CD4-positive, alpha-beta T cell treated with Interferon alpha-2 for 1 hour (primary cell): ENCODE measurements around the gene MAD1L1.

Experiments used
- DNase-seq, 2 donors: peaks; one replicate each; pipeline ENCODE4 v3.0.0-alpha.2; 2020 to 2022

Gene MAD1L1

GRCh38 chr7:2199528-2199927, 33.2 kb downstream of the MAD1L1 start:
- no peak for DNase-seq

DNA sequence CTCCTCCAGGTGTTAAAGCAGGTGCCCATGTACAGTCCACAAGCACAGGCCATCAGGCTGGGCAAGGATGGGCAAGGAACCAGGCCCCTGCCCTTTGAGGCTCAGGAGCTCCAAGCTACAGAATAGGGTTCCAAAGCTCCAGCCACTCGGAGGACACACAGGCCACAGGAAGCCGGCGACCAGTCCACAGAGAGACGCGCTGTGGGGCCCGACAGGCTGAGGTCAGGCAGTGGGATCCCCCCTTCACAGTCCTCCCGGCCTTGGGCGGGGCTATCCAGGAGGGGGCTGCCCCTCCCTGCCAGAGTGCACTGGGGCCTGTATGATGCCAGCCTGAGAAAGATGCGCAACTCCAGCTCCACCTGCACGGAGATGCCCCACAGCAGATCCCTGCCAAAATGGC, 34.0 kb downstream of the MAD1L1 start:
- DNase-seq: no peak

DNA sequence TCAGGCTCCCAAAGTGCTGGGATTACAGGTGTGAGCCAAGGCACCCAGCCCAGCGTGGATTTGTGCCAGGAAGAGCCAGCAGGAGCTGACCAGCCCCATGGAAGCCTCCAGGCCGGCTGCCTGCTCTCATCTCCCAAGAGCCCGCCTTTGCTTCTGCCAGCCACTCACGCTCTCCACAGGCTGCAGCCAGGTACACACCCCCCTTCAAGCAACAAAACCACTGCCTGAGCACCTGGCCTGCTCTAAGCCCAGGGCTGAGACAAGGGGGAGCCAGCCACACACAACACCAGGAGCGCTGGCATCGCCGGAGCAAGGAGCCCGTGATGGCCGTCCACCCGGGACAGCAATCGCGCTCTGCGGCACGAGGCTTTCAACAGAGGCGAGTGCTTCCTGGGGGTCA, 34.5 kb downstream of the MAD1L1 start:
- DNase-seq: no peak

DNA sequence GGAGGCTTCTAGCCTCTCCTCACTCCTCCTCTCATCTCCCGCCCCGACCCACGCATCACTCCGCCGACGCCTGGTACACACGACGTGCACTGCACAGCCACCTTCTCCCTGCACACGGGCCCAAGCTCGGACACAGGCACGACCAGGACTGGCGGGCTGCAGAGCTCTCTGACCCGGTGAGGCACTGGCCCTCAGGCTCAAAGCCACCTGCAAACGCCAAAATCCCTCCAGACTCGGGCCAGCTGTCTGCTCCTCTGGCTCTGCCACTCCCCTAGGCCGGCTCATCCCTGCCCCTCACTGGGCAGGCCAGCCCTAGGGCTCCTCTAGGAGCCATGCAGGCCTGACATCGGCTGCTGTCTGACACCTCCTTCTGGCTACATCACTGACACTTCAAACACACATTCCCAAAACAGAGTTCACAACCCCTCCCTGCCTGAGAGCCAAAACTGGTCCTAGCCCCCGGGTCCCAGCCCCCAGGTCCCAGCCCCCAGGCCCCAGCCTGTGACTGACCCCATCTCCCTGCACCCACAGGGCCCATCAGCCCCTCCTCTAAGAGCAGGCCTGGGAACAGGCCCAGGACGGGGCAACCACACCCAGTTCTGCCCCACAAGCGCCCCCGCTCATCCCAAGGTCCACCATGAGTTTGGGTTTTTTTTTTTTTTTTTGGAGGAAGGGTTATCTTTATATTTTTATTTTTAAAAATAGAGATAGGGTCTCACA, 35.1 kb downstream of the MAD1L1 start:
- DNase-seq: no peak

GRCh38 chr7:2196381-2197378, 36.1 kb downstream of the MAD1L1 start:
- DNase-seq: no peak

GRCh38 chr7:2195400-2196246, 37.1 kb downstream of the MAD1L1 start:
- no peak for DNase-seq

DNA sequence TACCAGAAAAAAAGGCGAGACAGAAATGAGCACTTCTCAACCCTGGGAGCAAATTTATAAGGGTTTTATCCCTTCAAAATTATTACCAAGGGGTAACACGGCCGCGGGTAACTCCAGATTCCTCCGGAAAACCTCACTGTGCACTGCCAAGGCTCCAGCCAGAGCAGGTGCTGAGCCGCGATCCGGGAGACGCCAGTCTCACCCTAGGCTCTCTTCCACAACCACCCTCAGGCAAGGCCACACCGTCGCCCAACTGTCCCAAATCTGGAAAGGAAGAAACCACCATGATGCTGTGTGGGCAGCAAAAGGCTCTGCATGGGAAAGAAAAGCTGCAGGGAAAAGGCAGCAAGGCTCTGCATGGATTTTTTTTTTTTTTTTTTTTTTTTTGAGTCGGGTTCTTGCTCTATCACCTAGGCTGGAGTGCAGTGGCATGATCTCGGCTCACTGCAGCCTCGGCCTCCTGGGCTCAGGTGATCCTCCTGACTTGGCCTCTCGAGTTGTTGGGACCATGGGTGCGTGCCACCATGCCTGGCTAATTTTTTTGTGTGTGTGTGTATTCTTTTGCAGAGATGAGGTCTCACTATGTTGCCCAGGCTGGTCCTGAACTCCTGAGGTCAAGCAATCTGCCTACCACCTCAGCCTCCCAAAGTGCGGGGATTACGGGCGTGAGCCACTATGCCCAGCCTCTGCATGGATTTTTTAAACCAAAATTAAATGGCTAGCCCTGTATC, 39.0 kb downstream of the MAD1L1 start:
- no peak for DNase-seq

DNA sequence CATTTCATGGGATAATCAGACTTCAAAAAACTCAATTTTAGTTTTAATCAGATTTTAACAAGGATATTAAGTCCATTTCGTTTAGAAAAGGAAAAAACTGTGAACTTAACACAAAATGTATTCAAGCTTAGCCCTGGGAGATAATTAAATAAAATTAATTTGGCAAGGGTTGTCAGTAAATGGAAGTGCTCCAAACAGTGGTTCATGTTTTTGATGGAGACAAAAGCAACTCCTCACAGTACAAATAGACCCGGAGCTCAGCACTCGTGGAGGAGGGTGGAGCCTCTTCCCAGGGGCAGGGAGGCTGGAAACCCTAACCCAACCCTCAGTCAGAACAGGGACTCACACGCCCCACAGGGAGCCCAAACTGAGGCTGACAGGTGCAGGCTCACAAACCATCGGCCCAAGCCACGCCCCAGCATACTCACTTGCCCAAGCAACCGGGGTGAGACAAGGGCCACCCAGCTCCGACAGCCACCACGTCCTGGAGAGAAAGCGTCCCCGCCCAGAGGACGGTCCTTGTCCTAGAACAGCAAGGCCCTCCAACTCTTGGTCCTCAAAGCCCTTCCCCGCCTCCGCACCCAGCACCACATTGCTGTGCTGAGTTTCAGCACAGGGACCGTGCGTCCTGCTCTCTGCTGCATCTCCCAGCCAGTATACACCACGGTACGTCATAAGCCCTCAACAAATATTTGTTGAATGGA, 39.8 kb downstream of the MAD1L1 start:
- no peak for DNase-seq

DNA sequence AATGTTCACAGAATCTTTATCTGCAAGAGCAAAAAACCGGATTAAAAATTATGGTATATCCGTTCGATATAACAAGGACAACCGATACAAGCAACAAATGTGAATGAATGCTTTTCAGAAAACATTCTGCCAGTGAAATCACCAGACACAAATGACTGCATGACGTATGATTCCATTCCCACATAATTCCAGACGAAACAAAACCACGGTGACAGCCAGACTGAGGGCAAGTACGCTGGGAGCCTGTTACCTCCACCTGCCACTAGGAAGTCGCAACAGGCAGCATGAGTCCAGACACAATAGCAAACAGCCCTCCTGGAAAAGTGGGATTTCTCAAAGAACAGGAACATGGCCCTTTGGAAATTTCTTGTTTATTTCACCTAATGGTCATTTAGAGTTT, 41.7 kb downstream of the MAD1L1 start:
- DNase-seq: no peak

GRCh38 chr7:2190531-2190930, 42.2 kb downstream of the MAD1L1 start:
- no peak for DNase-seq

GRCh38 chr7:2186166-2186565, 46.6 kb downstream of the MAD1L1 start:
- DNase-seq: no peak

GRCh38 chr7:2185715-2186114, 47.0 kb downstream of the MAD1L1 start:
- no peak for DNase-seq

DNA sequence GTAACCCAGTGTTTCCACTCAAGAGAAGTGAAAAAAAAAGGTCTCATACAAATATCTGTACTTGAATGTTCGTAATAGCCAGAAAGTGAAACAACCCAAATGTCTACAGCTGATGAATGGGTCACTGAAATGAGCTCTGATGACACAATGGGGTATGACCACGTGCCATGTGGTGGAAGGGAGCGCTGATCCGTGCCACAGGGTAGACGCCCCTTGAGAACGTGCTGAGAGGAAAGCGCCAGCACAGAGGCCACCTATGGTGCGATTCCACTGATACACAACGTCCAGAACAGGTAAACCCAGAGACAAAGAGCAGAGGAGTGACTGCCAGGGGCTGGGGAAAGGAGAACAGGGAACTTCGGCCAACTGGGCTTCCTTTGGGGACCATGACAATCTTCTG, 50.3 kb downstream of the MAD1L1 start:
- DNase-seq: no peak

DNA sequence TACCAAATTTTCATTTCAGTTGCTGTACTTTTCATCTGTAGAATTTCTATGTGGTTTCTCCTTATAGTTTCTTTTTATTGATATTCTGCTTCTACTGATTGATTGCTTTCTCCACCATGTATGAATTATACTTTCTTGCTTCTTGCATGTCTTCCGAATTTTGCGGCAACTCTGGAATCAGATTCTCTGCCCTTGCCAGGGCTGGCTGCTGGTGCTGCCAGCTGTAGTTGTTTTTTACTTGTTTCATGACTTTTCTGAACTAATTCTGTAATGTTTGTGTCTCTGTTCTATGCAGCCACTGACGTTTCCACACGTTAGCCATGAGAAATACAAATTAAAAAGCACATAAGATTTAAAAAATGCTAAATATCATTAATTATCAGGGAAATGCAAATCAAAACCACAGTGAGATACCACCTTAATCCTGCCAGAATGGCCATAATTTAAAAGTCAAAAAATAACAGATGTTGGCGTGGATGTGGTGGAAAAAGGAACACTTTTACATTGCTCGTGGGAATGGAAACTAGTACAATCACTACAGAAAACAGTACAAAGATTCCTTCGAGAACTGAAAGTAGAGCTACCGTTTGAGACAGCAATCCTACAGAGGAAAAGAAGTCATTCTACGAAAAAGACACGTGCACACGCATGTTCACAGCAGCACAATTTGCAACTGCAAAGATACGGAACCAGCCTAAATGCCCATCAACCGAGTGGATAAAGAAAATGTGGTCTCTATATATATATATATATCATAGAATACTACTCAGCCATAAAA, 51.5 kb downstream of the MAD1L1 start:
- no peak for DNase-seq

GRCh38 chr7:2180081-2180480, 52.7 kb downstream of the MAD1L1 start:
- no peak for DNase-seq

GRCh38 chr7:2175514-2175913, 57.2 kb downstream of the MAD1L1 start:
- DNase-seq: no peak

DNA sequence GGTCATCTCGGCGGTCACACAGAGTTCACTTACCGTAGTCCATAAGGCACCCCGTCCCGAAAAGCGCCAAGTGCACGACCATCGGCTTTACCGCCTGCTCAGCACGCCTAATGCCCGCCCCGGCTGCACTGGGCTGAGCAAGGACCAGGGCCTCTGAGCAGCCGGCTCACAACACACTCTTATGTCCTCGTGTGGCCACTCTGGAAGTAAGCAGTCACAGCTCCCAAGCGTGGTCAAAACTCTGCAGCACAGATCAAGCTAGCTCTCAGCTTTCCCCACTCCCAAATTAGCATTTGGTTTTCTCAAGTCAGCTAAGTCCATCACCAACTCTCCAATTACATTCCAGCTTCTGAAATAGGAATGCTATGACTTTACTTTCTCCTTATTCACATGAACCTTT, 57.7 kb downstream of the MAD1L1 start:
- DNase-seq: no peak

DNA sequence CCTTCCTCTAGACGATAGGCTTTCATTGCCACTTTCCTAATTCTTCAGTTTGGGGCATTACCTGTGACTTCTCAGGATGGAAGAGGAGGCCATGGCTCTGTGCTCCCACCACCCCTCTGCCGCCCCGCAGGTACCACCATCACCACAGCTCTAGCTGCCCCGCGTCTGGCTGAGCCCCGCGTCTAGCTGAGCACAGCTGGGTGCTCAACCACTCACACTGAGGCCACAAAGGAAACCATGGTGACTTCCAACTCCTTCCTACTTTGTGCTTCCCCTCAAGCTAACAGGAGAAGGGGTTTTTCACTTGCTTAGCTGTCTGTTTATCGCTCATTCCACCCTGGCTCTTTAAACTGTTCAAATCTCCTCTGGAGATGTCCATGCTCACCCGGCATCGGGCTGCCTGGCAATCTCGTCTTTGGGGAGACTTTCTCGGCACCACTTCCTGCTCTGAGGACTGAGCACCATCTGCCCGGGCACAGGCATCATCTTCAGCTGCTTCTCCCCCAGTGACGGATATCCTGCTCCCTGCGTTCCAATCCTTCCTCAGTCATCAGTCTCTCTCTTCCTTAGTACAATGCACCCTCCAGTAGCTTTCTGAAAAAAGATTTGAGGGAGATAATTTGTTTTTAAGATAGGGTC, 59.4 kb downstream of the MAD1L1 start:
- no peak for DNase-seq

DNA sequence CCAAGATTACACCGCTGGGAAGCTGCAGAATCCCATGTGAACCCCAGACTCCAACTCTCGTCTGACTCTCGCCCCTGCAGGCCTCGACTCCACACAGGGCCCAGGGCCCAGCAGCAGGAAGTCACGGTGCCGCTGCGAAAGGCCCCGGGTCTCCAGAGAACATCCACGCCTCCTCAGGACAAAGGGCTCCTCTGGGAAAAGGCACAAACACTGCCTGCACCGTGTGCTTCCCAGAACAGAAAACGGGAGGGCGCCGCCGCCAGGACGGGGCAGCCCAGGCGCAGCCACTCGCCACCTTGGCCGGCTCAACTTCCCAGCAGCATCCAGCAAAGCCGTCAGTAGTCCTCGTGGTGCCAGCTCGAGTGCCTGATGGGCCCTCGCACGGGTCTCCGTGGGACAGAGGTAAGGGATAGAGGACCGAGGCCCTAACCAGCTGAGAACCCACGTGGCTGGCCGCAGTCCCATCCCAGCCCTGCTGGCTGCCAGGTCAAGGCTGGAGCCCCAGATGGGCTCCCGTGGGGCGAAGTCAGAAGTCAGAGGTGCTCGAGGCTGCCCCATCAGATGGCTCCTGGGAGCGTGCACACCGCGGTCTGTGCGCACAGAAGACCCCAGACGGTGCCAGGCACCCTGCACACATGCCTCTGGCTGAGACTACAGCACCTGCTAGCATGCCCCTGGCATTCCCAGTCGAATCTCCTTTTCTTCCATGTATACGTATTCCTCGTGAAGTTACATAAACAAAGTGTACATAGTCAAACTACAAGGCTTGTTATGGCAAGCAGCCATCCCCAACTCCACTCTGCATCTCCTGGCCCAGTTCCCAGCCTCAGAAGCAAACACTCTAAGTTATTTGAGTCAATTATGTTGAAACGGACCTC, 60.2 kb downstream of the MAD1L1 start:
- DNase-seq: no peak
